Raji (cell line): Measurements from ENCODE around the gene SLC25A47.

ENCODE experiments used
- POLR2A ChIP-seq: IDR thresholded peaks from 2 replicates; pipeline ENCODE4 v1.6.1; 2011; ENCODE audit warnings: low read depth, low read length, control low read depth; ENCODE audit not compliant: insufficient read depth

SLC25A47 gene

DNA sequence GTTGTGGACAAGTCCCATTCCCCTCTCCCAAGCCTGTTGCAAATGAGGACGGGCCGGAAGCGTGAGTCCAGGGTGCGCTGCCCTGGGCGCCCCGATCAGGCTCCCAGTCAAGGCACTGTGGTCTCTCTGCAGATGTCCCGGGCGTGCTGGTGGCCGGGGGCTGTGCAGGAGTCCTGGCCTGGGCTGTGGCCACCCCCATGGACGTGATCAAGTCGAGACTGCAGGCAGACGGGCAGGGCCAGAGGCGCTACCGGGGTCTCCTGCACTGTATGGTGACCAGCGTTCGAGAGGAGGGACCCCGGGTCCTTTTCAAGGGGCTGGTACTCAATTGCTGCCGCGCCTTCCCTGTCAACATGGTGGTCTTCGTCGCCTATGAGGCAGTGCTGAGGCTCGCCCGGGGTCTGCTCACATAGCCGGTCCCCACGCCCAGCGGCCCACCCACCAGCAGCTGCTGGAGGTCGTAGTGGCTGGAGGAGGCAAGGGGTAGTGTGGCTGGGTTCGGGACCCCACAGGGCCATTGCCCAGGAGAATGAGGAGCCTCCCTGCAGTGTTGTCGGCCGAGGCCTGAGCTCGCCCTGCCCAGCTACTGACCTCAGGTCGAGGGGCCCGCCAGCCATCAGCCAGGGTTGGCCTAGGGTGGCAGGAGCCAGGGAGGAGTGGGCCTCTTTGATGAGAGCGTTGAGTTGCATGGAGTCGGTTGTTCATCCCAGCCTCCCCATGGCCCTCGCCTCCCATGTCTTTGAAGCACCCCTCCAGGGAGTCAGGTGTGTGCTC is 6.3 kb downstream of the SLC25A47 start:
- TF ChIP-seq POLR2A: no peak

DNA sequence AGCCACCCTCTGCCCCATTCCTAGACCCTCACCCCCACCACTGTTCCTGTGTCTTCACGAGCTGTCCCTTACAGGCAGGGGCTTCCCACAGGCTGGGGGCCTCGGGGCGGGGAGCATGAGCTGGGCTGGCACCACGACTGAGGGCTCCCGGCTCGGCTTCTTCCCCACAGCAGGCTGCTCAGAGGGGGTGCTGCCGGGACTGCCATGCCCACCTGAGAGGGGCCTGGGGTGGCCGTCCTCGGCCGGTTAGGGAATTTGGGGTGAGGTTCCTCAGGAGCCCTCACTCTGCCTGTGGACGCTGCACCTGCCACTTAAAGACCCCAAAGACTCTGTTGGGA is 6.8 kb downstream of the SLC25A47 start:
- no peak for TF ChIP-seq POLR2A

DNA sequence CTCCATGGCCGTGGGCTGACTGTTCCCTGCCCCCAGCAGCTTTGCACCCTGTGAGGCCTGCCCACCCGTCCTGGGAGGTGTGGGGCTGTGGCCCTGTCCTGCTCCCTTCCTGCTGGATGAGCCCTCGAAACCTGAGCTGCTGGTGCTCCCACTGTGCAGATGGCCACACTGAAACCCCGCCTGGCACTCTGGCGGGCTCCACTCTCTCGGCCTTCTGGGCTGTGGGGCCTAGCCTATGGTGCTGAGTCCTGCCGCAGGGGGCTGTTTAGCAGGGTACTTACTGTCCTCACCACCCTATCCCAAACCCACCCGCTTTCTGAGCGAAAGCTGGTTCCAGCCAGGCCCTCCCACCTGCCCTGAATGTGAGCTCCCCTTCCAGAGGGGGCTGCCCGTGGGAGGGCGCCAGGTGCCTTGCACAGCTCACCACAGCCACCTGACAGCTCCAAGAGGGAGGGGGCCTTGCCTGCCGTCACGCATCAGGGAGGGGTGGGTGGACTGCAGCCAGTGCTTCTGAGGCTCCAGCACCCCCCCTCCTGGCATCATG is 7.3 kb downstream of the SLC25A47 start:
- TF ChIP-seq POLR2A: no peak

DNA sequence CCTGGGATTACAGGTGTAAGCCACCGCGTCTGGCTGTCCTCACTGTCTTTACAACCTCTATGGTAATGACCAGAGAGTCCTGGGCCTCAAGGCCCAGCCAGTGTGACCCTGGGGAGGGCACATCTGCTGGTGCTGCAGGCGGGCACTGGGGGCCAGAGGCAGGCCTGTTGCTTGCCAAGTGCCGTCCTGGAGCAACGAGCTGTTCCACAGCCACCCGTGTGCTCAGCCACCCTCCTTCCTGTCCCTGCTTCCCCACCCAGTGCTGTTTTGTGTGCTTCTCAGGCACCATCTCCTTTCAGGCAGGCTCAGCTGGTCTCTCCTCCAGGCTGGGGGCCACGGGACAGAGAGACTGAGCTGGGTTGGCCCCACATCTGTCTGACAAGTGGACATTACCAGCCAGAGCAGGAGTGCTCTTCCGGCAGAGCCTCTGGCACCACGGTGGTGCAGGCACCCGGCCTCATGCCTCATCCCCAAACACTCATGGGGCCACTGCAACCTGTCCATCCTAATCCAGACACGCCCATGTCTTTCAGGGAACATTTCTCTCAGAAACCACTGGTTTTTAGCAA is 9.0 kb downstream of the SLC25A47 start:
- no peak for TF ChIP-seq POLR2A

DNA sequence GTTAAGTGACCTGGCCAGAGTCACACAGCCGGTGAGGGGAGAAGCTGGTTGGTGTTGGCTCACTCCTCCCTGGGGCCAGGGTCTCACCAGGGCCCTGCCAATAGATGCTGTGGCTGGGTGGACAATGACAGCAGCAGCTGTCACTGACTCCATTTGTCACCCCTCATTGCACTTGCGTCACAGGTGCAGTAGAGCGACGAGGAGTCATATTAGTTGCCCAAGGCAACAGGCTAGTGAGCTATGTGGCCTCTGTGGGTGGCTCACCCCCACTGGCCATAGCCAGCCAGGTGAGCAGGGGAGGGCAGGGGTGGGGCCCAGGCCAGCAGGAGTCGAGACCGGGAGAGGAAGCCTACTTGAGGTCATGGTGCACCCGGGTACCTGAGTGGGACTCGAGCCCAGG is 9.7 kb downstream of the SLC25A47 start:
- TF ChIP-seq POLR2A: no peak

GRCh38 chr14:100333311-100333710 is 10.2 kb downstream of the SLC25A47 start:
- TF ChIP-seq POLR2A: no peak

DNA sequence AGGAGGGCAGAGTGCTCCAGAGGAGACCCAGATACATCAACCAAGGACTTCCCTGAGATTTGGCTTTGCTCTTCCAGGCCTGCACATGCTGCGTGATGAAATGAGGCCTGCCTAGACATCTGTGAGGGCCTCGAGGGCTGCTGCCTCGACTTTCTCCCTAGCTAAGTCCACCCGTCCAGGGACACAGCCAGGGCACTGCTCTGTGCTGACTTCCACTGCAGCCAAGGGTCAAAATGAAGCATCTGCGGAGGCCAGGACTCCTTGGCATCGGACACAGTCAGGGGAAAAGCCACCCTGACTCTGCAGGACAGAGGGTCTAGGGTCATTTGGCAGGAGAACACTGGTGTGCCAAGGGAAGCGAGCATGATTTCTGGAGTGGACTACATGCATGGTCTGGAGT is 10.7 kb downstream of the SLC25A47 start:
- no peak for TF ChIP-seq POLR2A

DNA sequence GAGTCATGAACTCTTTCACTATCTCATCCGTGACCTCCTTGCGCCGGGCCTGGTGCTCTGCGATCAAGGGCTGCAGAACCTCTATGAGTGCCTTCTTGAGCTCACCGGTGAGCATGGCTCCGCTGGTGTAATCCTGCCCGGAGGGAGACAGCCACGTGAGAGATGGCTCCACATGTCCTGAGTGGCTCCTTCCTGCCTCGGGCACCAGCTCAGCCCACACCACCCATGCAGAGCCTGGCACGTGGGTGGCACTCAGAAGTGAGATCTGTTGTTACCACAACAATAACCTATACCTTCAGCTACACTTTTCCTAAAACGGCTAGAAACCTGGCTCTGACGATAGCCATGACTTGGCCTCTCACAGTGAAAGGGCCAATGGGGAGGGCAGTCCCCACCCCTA is 11.8 kb downstream of the SLC25A47 start:
- TF ChIP-seq POLR2A: no peak

- no peak for TF ChIP-seq POLR2A
Measured at GRCh38 chr14:100336618-100337530, 13.7 kb downstream of the SLC25A47 start.

GRCh38 chr14:100339766-100340422 is 16.8 kb downstream of the SLC25A47 start:
- TF ChIP-seq POLR2A: no peak

DNA sequence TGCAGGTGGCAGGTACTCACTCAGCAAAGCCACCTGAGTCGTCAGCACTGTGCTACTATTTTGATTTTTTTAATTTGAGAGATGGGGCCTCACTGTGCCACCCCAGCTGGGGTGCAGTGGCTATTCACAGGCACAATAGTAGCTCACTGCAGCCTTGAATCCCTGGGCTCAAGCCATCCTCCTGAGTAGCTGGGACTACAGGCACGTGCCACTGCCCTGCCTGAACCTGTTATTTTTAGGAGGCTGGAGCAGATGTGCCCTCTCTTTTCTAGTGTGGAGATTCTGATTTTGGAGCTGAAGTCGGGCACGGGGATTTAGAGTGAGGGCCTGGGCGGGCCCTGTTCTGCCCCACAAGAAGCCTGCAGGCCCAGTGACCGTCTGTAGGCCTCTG is 17.3 kb downstream of the SLC25A47 start:
- no peak for TF ChIP-seq POLR2A

GRCh38 chr14:100341301-100342031 is 18.3 kb downstream of the SLC25A47 start:
- TF ChIP-seq POLR2A: no peak

- no peak for TF ChIP-seq POLR2A
Measured at GRCh38 chr14:100342195-100342594, 19.1 kb downstream of the SLC25A47 start.

DNA sequence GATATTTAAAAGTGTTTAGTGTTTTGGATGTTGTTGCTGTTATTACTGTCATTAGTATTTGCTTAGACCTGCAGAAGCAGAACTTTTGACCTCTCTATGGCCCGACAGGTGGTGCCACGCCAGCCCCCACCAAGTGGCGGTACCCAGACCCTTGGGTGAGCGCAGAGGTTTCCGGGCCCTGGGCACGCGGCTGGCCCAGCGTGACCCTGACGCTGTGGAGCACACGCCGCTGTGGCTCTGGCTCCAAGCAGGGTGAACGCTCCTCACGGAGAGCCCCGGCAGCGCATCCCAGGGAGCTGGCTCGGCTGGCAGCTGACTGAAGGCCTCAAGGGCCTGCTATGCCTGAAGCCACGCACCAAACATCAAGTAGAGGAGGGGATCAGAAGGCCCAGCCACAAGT is 22.6 kb downstream of the SLC25A47 start:
- no peak for TF ChIP-seq POLR2A
